NCI-H2227 treated with DMSO at 0.1 percent for 48 hours (cell line): Measurements from ENCODE around the gene SERINC1.

ENCODE experiments used
- DNase-seq: peaks from one replicate; lab custom pipeline; 2025; lab: John Stamatoyannopoulos, UW

The SERINC1 gene

DNA sequence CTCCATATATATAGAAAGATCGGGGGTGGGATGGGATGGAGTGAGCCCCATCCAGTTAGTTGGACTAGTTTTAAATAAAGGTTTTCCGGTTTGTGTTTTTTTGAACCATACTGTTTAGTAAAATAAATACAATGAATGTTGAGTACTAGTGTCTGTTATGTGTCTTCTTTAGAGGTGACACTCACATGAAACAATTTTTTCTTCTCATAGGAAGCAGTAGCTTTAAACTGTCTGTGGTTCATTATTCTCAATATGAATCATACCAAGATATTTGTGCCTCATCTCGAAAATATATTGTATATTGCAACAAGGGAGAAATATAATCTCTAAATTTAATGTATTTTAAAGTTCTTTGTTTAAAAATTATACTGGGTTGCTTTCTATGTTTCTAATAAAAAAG lies 38.8 kb downstream of the SERINC1 start:
- no peak for DNase-seq

DNA sequence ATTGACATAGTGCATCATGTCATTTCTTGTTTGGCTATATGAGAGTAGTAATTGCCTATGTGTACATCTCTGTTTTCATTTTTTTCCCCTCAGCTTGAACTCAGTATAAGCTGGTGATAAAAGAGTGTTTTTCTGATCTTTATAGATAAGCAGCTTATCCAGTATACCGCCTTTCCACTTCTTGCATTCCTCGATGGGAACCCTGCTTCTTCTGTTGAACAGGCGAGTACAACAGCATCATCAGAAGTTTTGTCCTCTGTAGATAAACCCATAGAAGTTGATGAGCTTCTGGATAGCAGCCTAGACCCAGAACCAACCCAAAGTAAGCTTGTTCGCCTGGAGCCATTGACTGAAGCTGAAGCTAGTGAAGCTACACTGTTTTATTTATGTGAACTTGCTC lies 39.8 kb downstream of the SERINC1 start:
- DNase-seq = no peak

DNA sequence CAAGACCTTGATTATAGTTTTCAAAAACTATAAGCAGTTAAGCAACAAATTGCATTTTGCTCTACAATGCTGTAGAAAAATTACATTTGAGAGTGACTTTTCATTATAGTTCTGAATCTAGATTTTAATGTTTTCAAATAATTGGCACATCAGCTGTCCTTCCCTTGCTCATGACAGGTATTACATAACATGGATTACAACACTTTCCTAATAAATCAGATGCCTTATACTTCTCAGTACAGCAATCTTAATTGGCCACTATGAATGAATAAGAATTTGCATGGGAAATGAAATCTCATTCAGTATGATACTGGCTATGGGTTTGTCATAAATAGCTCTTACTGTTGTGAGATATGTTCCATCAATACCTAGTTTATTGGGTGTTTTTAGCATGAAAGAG lies 42.3 kb downstream of the SERINC1 start:
- DNase-seq = no peak

DNA sequence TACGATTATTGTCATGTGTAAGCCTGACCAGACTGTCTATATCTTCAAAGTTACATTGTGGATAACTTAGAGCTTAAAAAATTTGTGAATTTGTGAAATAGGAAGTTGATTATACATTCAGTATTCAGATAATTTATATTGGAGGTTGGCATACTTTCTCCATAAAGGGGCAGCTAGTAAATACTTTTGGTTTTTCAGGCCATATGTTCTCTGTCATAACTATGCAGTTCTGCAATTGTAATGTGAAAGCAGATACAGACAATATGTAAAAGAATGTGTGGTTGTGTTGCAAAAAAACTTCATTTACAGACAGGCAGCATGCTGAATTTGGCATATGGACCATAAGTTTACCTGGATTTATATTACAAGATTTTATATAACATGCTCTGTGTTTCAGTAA lies 42.8 kb downstream of the SERINC1 start:
- DNase-seq = no peak

DNA sequence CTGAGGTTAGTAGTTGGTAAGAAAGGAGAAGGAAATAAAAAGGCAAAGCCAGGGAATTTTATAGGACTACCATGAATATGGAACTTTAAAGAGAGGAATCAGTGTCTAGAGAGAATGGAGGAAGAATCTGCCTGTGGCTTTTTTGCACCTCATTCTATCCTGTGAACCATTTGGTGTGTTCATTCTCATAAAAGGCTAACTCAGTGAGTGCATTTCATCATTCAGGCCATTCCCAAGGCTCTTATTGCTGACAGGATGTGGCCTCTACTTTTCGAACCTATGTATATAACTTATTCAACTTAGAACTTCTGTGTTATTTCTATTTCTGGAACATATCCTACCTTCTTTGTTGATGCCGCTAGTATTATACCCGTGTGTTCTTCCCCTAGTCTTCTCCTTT lies 45.0 kb downstream of the SERINC1 start:
- no peak for DNase-seq

DNA sequence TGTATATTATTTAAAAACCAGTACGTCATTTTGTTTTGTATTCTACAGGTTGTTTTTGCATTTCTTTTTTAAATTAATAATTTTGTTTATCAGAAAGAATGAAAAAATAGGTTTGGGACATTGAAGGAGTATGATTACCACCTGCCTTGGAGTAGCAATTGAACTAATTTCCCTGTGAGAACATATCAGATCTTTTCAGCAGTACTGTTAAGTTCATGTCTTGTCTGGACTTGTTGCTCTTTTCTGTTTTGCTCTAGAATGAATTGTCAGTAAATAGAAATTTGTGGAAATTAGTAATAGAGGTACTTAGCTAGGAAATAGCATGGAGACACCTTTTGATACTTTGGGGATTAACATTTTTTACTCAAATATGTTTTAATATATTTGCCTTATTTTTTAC lies 47.9 kb downstream of the SERINC1 start:
- no peak for DNase-seq

DNA sequence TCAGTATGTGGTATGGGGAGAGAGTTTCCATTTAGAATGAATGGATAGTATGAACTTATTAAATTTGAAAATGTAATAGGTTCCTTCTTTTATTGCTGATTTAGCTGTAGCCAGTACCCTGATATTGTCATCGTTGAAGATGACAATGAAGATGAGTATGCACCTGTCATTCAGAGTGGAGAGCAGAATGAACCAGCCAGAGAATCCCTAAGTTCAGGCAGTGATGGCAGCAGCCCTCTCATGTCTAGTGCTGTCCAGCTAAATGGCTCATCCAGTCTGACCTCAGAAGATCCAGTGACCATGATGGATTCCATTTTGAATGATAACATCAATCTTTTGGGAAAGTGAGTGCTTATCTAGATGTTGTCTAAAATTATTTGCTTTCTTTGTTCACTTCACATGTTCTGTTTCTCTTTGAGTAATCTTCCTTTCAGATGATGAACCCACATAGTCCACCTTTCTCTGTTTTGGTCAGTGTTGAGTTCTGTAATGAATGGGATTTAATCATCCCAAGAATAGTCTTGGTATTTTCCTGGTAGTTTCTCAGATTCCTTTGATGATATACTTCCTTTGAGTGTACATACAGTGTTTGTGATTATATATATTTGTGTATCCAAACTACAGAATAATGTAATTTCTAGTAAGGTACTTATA lies 48.9 kb downstream of the SERINC1 start:
- DNase-seq = no peak

DNA sequence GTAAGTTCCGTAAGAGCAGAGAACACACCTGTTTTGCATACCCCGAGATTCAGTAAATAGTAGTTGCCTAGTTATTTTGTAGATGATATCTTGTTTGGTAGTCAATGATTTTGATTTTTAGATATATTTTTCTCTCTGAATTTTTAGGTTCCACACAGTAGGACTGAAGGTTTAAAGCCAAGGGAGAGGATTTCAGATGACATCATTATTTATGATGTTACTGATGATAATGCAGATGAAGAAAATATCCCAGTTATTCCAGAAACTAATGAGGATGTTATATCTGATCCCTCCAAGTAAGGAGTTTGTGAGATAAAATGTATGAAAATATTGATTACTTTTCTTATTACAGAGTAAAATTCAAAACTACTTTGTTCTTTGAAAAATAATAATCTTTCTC lies 49.6 kb downstream of the SERINC1 start:
- DNase-seq = no peak

DNA sequence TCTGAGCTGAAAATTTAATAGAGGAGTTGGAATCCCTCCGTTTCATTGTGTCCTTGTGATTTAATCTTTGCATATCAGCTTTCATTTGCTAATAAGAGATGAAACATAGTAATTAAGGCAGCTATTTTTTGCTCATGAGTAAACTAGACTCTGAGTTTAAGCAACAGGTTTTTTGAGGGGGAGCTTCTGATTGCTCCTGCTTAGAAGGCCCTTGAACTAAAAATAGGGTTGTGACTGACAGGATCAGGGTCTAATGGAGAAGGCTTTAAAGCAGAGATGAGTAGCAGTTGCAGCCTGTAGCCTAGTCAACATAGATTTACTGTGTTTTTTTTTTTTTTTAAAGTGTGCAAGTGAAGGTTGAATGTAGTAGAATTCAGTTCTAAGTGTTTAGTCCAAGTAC lies 54.8 kb downstream of the SERINC1 start:
- DNase-seq = no peak

DNA sequence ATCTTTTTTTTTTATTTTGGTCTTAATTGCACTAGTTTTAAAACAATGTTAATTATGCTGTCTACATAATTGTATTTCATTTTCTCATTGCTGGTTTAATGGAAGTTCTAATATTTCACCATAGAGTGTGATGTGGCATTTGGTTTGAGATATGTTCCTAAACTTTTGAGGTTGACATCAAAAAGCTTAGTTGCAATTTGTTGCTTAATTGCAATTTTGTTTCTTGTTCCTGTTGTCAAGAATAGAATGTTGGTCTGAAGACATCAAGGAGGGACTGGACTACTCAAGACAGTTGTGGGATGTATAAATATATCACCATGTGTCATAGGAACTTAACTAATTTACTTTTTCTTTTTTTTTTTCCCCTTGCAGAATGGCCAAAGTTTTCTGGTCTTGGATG lies 59.6 kb downstream of the SERINC1 start:
- DNase-seq = no peak

DNA sequence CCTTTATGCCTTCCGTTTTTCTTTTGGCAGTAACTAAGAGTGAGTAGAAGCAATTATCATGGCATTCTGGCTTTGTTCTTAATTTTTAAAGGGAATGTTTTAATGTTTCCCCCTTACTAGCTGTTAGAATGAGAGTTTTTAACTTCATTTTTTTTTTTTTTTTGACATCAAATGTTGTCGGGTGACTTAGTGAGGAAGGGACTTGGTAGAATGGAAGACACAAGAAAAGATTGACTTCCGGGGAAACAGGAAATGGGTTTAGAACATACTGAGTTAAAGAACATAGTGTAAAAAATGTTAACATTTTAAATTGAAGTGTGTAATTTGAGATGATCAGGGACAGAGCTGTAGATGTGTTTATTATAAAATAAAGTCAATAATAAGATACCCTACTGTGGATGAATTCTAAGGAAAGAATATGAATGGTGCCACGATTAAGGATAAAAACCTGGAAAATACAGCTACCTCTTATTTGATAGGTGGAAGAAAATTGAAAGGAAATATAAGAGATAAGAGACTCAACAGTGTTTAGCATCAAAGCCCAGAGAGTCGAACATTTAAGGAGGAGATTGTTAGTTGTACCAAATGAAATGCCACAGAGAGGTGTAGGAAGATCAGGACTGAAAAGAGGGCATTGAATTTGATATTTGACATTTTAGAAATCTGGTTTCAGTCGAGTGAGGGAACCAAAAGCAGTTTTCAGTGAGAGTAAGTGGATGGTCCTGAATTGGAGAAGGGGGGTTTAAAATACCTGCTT lies 62.7 kb downstream of the SERINC1 start:
- no peak for DNase-seq

DNA sequence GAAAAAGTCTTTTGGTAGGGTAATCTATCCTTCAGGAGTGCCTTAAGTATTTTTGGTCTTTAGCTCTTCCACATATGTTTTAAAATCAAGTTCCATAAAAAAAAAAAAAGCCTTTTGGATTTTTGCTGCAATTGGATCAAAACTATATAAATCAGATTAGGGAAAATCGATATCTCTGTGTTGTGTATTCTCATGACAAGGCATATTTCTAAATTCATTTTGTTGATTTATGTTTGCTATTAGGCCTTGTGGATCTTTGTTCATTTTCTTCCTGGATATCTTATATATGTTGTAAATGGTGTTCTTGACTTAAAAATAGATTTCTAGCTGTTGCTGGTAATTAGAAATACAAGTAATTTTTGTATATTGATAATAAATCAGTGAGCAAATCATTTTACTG lies 63.4 kb downstream of the SERINC1 start:
- no peak for DNase-seq

DNA sequence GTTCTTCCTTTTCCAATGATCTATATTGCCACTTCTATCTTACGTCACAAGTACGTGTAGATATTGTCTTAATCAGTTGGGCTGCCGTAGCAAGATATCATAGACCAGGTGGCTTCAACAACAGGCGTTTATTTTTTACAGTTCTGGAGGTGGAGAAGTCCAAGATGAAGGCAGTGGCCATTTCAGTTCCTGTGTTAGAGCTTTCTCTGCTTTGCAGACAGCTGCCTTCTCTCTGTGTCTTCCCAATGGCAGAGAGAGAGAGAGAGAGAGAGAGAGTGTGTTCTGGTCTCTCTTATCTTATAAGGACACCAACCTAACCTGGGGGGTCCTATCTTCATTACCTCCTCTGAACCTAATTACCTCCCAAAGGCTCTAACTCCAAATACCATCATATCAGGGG lies 63.9 kb downstream of the SERINC1 start:
- DNase-seq = no peak

DNA sequence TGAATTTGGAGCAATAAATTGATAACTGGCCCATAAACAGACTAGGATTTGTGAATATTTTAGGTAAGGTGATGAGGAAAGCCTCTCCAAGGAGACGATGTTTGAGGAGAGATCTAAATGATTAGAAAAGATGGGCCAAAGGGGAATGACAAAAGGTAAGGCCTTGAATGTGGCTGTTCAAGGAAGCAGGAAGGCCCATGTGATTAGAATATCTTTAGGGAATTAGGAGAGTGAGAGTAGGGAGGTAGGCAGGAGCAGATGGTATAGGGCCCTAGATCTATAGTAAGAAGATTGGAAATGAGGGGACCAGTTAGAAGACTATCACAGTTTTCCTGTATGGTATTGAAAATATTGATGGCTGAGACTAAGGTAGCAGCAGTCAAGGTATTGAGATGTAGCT lies 65.4 kb downstream of the SERINC1 start:
- DNase-seq = no peak

DNA sequence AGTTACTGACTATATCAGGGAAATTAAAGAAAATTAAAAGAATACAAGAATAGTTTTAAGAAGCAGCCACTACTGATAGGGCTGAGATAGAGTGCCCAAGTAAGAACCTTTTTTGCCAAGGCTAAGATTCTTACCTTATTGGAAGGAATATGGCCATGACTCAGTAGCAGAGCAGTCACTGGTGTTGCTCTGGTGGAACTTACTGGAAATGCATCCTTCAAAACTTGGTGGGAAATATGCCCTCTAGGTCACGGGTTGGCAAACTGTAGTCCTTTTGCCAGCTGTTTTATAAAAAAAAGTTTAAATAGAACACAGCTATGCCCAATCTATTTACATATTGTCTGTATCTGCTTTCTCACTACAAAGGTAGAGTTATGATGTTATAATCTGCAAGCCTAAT lies 66.2 kb downstream of the SERINC1 start:
- no peak for DNase-seq

DNA sequence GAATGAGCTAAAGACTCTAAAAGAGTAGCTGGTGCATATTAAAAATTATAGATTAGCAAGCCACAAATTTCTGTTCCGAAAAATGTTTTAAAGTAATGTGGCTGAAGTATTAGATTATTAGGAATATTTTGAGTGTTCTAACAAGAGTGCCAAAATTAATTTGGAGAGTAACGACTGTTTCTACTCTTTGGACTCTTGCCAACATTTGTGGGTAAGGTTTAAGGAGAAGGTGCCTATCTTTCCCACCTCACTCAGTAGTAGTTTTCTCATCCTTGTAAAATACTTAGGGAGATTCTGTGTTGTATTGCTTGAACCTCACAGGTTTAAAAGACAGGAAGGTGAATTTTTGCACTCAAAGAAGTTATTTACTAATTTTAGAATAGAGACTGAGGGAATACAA lies 67.2 kb downstream of the SERINC1 start:
- DNase-seq = no peak

DNA sequence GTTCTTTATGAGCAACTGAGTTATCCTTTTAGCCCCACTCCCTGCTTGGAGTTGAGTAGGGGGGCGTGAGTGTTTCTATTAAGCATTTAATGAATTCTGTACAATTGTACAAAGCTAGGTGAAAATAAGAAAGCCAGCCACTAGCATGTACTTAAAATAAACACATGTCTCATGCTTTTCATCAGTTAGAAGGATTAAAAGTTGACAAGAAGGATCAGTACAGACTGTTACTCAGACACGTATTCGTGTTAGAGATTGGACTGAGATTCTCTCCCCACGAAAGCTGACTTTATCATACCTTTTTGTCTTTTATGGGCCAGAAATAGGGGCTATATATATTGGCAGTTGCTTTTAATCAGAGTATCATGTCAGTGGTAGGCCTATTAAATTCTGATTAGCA lies 70.5 kb downstream of the SERINC1 start:
- no peak for DNase-seq

DNA sequence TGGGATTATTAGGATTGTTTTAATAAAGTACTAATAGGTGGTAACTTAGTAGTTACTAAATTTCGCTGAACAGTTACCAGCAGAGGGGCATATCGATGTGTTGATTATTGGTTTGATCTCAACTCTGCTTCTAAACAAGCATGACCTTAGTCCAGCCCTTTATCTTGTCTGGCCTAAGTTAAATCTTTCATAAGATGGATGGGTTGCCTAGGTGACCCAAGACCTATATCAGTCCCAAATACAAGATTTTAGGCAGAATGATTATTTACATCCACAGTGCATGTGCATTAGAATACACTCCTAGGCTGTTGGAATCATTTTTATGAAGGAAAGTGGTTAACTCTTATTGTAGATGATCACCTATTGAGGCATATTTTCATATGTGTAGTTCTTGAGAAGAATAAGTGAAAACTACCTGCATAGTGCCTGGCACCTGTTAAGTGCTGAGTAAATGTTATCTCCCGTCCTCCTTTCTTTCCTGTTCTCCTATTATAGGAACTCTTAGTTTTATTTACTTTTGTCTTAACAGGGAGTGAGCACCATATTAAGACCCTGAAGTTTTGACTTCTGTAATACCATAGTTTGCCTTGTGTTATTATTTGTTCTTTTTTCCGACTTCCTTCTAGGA lies 71.0 kb downstream of the SERINC1 start:
- no peak for DNase-seq

DNA sequence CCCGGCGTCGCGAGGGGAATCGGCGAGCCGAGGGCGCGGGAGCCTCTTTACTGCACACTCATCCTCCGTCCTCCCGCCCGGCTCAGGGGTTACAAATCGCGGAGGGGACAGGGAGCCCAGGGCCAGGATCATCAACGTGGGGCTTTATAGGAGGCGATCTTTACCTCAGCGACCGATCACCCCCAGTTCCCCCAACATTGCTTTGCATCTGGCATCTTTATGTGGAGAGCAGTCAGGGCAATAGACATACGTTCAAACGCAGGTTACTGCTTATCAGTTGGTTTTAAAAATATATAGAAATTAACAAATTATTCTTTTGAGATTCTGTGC lies 71.5 kb downstream of the SERINC1 start:
- DNase-seq = no peak

DNA sequence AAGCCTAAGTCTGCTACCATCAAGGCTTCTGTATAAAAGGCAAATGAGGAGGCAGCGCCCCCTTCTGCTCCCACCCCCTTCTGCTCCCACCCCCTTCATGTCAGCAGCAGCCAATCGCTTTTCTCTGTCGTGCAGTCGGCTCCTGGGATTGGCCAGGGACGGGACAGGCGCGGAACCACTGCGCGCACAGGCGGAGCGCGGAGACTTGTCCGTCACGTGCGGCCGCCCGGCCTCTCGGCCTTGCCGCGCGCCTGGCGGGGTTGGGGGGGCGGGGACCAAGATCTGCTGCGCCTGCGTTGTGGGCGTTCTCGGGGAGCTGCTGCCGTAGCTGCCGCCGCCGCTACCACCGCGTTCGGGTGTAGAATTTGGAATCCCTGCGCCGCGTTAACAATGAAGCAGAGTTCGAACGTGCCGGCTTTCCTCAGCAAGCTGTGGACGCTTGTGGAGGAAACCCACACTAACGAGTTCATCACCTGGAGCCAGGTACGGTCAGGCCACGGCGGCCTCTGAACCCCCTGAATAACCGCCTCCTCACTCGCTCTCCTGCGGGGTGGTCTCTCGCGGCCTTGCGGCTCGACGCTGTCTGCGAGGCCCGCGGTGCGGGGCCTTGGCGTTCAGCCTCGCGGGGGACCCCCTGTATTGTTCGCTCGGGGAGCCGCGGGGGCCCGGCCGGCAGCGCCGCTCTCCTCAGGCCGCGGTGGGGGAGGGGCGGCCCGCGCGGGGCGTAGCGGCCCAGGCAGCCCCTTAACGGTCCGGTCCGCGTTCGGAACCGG lies 72.1 kb downstream of the SERINC1 start, which contains the start of gene HSF2:
TSS of gene HSF2 (plus strand) at position 305 of the 773 bp plus-strand sequence. CDS start at position 391, 86 bp downstream.
- DNase-seq = peak; percentile 81

DNA sequence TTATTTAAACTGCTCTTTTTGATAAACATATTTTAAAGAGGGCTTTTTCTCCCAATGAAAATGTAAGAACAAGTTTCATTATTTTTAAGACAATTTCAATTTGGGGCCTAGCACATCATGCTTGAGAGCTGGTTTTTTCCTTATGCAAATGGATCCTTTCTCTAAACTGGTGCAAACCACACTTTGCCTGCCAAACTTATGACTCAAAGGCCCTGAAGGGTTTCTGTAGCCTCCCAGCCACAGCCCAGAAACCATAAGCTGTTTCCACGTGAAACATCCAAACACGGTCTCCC lies 72.6 kb downstream of the SERINC1 start:
- no peak for DNase-seq

DNA sequence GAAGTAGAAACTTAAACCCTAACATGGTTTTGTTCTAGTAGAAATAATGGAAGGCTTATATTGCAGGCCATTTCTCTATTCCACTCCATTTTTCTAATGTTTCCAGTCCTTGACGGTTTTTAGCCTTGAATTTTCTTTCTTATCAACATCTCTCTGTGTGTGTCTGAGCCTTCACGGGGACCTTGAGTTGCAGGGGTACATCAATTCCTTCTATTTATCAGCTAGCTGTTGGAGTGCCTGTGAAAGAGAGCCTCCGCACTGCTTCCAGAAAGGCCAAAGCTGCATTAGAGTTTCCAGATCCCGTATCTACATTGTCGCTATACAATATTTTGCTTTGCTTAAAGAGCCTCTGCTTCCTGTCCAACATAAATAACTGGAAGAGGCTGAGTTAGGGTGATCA lies 77.6 kb downstream of the SERINC1 start:
- no peak for DNase-seq

DNA sequence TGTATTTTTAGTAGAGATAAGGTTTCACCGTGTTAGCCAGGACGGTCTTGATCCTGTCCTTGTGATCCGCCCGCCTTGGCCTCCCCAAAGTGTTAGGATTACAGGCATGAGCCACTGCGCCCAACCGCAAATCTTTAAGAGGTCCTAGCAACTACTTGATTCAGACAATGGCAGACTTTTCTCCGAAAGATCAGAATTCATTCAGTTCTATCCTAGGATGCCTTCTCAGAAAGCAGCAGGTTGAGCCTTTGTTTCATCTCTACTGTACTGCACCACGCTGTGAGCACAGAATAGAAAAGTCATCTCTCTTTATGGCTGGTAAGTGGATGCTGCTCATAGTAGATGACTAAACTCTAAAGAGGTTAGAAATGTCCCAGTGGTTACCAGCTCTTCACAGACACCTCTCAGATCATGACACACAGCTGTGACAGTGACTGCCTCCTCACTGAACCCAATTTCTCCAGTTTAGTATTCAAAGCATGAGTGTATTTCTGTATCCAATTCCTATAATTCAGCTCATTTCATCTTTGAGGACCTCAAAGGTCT lies 78.2 kb downstream of the SERINC1 start:
- no peak for DNase-seq
